Measurements from ENCODE around the gene ARHGEF4. TPM values are rescaled to one million over a fixed set of nuclear protein-coding genes. Genes with fewer than 3 reads are reported as not detected.

ARHGEF4 gene
- polyA plus RNA-seq, 3 donors: 0.05 TPM; not detected in 2

DNA sequence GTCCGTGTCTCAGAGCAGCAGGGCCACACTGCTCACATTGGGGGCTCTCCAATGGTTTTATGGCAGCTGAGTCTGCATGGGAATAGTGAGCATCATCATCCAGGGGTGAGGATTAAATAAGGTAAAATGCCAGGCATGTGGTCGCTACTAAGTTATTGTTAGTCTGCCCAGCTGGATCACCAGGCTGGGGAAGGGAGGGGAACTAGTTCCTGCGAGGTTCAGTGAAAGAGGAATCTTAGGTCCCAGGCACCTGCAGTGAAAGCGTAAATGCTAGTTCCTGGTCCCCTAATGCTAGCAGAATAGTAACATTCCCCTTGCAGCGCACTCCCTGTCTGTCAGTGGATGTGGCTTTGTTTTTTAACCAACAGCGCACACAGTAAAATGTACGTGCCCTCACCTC, 60.1 kb downstream of the ARHGEF4 start:
- H3K27ac Mint-ChIP-seq: peak overlapping the region in 1 of 7 donors; percentile 62
- peaks cover 10% of the 10 kb centered on the region for H3K4me1 Mint-ChIP-seq
- H3K4me2 ChIP-seq (replicated peaks; ENCODE audit: extremely low read depth, low read length, poor library complexity, severe bottlenecking): no peak overlapping the region
- H3K36me3 Mint-ChIP-seq: no peaks in the 10 kb centered on the region
- intact Hi-C loops (cut with micrococcal nuclease): no loop called here
- H3K9me3 ChIP-seq (replicated peaks in 1 of 2; ENCODE audit: control insufficient read depth in 1 of 2, insufficient read depth in 1 of 2, low read length in 2 of 2): no peaks in the 10 kb centered on the region
- H3K27ac ChIP-seq (ENCODE audit: low read depth in 1 of 2, low read length in 2 of 2): no peak overlapping the region
- H3K9me3 Mint-ChIP-seq: peaks cover 0 to 12% (median 1%) of the 10 kb centered on the region in 7 donors
- no peak overlapping the region for H3K9ac ChIP-seq (ENCODE audit: insufficient read depth, low read length, poor library complexity, severe bottlenecking)
- H3K4me3 Mint-ChIP-seq: no peak overlapping the region
- H3K36me3 ChIP-seq (replicated peaks in 1 of 2; ENCODE audit: control insufficient read depth in 1 of 2, insufficient read depth in 2 of 2, low read length in 2 of 2): no peaks in the 10 kb centered on the region
- H3K27me3 ChIP-seq (ENCODE audit: control insufficient read depth in 2 of 2, insufficient read depth in 2 of 2, low read length in 2 of 2): no peaks in the 10 kb centered on the region
- WGBS (ENCODE audit: insufficient coverage): 66% methylated on average over 3 of the region's 7 CpGs
- H3K4me3 ChIP-seq (replicated peaks in 1 of 3; ENCODE audit: low read depth in 2 of 3, low read length in 3 of 3): no peak overlapping the region
- H4K20me1 ChIP-seq (ENCODE audit: insufficient read depth, low read length): no peaks in the 10 kb centered on the region
- TF ChIP-seq, protein P1, sequence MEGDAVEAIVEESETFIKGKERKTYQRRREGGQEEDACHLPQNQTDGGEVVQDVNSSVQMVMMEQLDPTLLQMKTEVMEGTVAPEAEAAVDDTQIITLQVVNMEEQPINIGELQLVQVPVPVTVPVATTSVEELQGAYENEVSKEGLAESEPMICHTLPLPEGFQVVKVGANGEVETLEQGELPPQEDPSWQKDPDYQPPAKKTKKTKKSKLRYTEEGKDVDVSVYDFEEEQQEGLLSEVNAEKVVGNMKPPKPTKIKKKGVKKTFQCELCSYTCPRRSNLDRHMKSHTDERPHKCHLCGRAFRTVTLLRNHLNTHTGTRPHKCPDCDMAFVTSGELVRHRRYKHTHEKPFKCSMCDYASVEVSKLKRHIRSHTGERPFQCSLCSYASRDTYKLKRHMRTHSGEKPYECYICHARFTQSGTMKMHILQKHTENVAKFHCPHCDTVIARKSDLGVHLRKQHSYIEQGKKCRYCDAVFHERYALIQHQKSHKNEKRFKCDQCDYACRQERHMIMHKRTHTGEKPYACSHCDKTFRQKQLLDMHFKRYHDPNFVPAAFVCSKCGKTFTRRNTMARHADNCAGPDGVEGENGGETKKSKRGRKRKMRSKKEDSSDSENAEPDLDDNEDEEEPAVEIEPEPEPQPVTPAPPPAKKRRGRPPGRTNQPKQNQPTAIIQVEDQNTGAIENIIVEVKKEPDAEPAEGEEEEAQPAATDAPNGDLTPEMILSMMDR (IDR thresholded peaks at IDR 0.05): no peak
- H3K4me1 ChIP-seq (ENCODE audit: control insufficient read depth in 1 of 2, insufficient read depth in 2 of 2, low read length in 2 of 2): peaks cover 4 to 21% of the 10 kb centered on the region in 2 donors
- peaks cover 4 to 9% (median 7%) of the 10 kb centered on the region in 3 donors for H3K27me3 Mint-ChIP-seq (ENCODE audit: low read depth in 3 of 3)
- no peaks in the 10 kb centered on the region for H3K79me2 ChIP-seq (ENCODE audit: insufficient read depth, low read length)
- H2AFZ ChIP-seq (ENCODE audit: insufficient read depth, low read depth, low read length, poor library complexity, severe bottlenecking): no peak overlapping the region
- no peak for DNase-seq

DNA sequence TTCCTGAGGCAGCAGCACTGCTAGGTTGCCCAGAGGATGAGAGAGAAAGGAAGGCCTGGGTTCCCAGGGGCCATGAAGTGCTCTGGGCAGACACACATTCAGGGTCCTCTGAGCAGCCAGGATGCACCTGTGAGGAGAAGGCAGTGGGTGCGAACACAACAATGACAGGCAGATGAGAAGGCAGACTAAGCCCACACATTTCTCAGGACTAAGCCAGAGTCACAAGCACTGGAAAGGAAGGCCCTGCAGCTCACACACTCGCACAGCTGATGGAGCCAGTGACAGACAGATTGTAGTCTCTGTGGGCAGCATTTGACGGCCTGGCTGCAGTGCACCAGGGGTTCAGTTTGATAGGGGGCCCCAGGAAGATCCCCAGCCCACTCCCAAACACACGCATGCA, 61.8 kb downstream of the ARHGEF4 start:
- Mint-ChIP-seq H3K4me1 (peaks cover 10% of the 10 kb centered on the region), H3K27me3 (ENCODE audit: low read depth in 3 of 3) (peaks cover 2 to 10% (median 9%) of the 10 kb centered on the region in 3 donors), H3K27ac (no peak overlapping the region), H3K36me3 (no peaks in the 10 kb centered on the region), H3K4me3 (no peak overlapping the region), H3K9me3 (peaks cover 0 to 10% (median 2%) of the 10 kb centered on the region in 7 donors)
- TF ChIP-seq, protein P1 (IDR thresholded peaks at IDR 0.05): no peak
- Histone ChIP-seq H3K79me2 (ENCODE audit: insufficient read depth, low read length) (no peaks in the 10 kb centered on the region), H3K4me3 (replicated peaks in 1 of 3; ENCODE audit: low read depth in 2 of 3, low read length in 3 of 3) (no peak overlapping the region), H3K9ac (ENCODE audit: insufficient read depth, low read length, poor library complexity, severe bottlenecking) (no peak overlapping the region), H3K4me2 (replicated peaks; ENCODE audit: extremely low read depth, low read length, poor library complexity, severe bottlenecking) (no peak overlapping the region), H3K27ac (ENCODE audit: low read depth in 1 of 2, low read length in 2 of 2) (no peak overlapping the region), H3K36me3 (replicated peaks in 1 of 2; ENCODE audit: control insufficient read depth in 1 of 2, insufficient read depth in 2 of 2, low read length in 2 of 2) (no peaks in the 10 kb centered on the region), H3K9me3 (replicated peaks in 1 of 2; ENCODE audit: control insufficient read depth in 1 of 2, insufficient read depth in 1 of 2, low read length in 2 of 2) (no peaks in the 10 kb centered on the region), H2AFZ (ENCODE audit: insufficient read depth, low read depth, low read length, poor library complexity, severe bottlenecking) (no peak overlapping the region), H4K20me1 (ENCODE audit: insufficient read depth, low read length) (no peaks in the 10 kb centered on the region), H3K27me3 (ENCODE audit: control insufficient read depth in 2 of 2, insufficient read depth in 2 of 2, low read length in 2 of 2) (no peaks in the 10 kb centered on the region), H3K4me1 (ENCODE audit: control insufficient read depth in 1 of 2, insufficient read depth in 2 of 2, low read length in 2 of 2) (peaks cover 4 to 19% of the 10 kb centered on the region in 2 donors)
- 92% methylated on average over 3 of the region's 4 CpGs for WGBS (ENCODE audit: insufficient coverage)
- intact Hi-C loops (cut with micrococcal nuclease): no loop called here
- DNase-seq: no peak

Measured in CD14-positive monocyte (primary cell).